Astrocyte of the spinal cord (primary cell): ENCODE measurements around the gene LYPLA2.

Experiments
- DNase-seq: peaks from one replicate; pipeline ENCODE4 v3.0.0; 2011; ENCODE audit warnings: low read depth, low spot score
- H3K4me3 ChIP-seq: 2 replicates; pipeline ENCODE4 v1.5.1; 2011; ENCODE audit warnings: low read depth, mild to moderate bottlenecking, low read length, moderate library complexity
- in situ Hi-C: cut with HindIII; loops from 2 replicates; pipeline ENCODE4 v1.10.0; 2017; ENCODE audit warnings: low sequenced_read_pairs
- TF ChIP-seq, protein P1 (sequence below): IDR thresholded peaks from 2 replicates; pipeline ENCODE4 v1.5.1; 2012; ENCODE audit warnings: low read depth, mild to moderate bottlenecking, low read length, inconsistent platforms

The LYPLA2 gene

DNA sequence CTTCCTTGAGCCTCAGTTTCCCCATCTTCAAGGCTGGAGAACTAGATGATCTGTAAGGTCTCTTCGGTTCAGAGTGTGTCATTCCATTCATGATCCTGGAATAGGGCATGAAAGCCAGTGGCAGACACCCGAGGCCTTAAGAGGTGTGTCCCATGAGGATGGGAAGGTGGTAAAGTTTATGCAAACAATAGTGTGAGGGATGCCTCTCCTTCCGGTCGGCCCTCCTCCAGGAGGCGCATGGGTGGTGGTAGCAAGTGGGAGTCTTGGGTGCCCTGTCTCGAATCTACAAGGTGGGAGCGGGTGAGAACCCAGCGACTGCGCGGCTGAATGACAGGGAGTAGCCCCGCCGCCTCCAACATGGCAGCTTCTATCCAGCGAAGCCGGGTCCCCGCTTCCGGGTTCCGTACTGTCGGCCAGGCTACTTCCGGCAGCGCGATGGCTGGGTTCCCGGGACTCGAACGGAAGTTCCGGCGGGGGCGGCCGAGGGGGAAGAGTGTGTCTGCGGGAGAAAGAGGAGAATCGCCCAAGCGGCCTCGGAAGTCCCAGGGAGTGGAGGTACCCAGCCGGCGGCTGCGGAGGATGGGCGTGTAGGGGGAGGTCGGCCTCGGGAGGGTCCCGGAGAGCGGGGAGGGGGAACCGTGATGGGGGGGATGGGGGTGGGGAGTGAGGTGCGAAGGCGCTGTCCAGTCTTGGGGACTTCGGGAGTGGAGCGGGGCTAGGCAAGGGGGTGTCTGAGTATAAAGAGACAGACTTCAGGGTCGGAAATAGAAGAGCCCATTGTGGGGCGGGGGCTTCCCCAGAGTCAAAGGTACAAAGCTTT lies at the start of gene LYPLA2:
Gene LYPLA2, plus strand, starts transcription at position 450 of the 820 bp plus-strand sequence. CDS start 1,538 bp downstream, outside the sequence.
- in situ Hi-C loops = no loop called here
- TF ChIP-seq, protein P1, sequence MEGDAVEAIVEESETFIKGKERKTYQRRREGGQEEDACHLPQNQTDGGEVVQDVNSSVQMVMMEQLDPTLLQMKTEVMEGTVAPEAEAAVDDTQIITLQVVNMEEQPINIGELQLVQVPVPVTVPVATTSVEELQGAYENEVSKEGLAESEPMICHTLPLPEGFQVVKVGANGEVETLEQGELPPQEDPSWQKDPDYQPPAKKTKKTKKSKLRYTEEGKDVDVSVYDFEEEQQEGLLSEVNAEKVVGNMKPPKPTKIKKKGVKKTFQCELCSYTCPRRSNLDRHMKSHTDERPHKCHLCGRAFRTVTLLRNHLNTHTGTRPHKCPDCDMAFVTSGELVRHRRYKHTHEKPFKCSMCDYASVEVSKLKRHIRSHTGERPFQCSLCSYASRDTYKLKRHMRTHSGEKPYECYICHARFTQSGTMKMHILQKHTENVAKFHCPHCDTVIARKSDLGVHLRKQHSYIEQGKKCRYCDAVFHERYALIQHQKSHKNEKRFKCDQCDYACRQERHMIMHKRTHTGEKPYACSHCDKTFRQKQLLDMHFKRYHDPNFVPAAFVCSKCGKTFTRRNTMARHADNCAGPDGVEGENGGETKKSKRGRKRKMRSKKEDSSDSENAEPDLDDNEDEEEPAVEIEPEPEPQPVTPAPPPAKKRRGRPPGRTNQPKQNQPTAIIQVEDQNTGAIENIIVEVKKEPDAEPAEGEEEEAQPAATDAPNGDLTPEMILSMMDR = no peak

DNA sequence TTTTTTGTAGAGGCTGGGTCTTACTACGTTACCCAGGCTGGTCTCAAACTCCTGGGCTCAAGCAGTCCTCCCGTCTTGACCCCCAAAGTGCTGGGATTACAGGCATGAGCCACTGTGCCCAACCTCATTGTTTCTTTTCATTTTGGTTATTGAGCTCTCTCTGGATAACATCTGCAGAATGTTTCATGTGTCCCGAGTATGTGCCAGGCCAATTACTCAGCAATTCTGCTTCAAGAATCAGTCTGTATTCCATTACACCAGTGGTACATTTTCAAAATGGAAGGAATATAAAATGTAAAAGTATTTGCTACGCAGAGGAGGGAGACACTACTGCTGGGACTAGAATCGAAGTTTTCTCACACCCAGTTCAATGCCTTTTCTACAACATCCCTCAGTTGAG lies 49.3 kb upstream of the LYPLA2 start:
- in situ Hi-C loops = no loop called here
- no peak for DNase-seq
- TF ChIP-seq, protein P1 = no peak
- H3K4me3 ChIP-seq = no peak overlapping the region

More for the DNA sequence above, at the start of gene LYPLA2:
- DNase-seq = peak; percentile 92
- H3K4me3 ChIP-seq = peak within 1 kb of the TSS; percentile 83

DNA sequence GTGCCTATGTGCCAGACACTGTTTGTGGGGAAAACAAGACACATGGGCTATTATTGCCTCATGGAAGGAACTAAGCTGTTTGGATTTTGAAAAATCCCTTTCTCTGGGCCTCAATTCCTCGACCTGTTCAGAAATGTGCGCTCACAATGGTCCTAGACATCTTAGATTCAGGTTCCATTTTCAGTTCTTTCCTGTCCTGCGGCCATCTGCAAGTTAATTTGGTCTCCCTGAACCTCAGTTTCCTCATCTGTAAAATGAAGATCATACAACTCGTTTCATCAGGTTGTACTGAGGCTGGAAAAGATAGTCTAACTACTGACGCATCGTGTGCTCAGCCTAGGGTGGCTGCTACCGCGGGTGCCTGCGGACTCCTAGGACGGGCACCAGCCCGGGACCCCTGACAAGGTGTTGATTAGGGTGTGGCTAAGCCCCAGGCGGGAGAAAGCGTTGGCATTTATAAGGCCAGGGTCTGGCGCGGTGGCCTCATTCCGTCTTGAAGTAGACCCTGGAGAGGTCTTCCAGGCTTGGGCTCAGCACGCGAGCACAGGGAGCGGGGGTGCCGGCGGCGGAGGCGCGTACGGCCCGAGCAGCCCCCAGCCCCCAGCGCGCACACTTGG lies 48.2 kb upstream of the LYPLA2 start:
- in situ Hi-C loops = no loop called here
- no peak for DNase-seq
- H3K4me3 ChIP-seq = peak overlapping the region; percentile 60
- TF ChIP-seq, protein P1 = no peak

DNA sequence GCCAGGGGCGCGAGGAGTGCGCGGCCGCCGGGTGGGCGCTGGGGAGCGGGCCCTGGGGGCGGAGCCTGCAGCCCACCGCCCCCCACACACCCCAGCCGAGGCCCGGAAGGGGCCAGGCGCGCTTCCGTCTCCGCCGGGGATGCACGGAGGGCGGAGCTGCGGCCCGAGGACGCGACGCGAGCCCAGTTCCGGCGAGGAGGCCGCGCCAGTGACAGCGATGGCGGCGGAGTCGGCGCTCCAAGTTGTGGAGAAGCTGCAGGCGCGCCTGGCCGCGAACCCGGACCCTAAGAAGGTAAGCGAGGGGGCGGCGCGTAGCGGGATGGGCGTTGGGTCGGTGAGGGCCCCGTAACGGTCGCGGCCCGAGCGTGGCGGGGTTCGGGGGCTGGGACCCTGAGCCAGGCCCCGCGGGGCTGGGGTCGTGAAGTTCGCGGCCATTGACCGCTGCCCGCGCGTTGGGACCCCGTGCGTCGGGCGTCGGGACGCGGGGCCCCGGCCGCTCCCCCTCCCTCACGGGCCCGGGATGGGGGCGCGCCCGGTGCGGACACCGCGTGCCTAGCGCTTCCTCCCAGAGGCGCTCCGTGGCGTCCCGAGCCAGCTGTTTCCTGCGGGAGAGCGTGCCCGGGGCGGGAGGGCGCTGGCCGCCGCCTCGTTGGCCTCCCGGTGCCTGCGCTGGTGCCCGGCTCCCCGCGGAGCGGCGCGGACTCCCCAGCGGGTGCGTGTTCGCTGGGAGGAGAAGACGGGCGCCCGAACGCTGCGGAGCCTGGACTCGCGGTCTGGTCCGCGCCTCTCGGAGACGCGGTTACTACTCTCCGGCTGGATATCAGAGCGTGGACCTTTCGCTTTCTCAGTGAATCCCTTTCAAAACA lies 47.4 kb upstream of the LYPLA2 start, which contains the start of gene ELOA:
Gene ELOA, plus strand, starts transcription at position 185 of the 866 bp plus-strand sequence. Its CDS starts 33 bp downstream, at position 218.
- peak; percentile 46 for DNase-seq
- H3K4me3 ChIP-seq = peak within 1 kb of the TSS; percentile 60
- in situ Hi-C loops = no loop called here
- TF ChIP-seq, protein P1 = no peak

DNA sequence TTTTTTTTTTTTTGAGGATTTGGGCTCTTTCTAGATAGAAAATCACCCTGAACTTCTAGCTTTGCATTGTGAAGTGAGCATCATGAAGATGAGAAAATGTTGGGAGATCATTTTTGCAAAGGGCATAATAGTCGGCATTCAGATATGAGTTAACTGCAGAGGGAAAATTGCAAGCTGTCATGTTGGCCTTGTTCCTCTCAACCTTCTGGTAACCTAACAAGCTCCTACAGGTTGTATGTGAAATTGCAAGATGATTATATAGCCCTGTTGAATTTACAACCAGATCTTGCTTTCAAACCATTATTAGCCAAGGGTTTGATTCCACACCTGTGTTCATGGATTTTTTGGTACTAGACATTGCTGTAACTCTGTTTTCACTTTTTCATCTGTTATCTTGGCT lies 45.4 kb upstream of the LYPLA2 start:
- TF ChIP-seq, protein P1 = peak; percentile 42
- no peak overlapping the region for H3K4me3 ChIP-seq
- in situ Hi-C loops = no loop called here
- DNase-seq = peak; percentile 18

DNA sequence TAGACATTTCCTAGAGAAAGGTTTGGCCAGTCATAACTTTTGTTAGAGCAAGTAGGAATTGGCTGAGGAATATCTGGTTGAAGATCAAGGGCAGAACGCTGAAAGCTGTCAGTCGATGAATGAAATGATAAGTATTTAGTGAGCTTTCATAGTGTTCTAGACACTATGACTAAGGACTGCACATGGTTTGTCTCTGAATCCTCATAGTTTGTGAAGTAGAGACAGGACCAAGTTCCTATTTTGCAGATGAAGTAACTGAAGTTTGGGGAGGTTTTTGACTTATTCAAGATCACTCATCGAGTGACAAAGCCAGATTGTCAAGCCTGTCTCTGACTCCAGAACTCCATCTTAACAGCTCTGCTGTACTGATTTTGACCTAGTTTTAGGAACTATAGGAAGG lies 42.9 kb upstream of the LYPLA2 start:
- no peak for DNase-seq
- no peak overlapping the region for H3K4me3 ChIP-seq
- in situ Hi-C loops = no loop called here
- TF ChIP-seq, protein P1 = no peak
